HepG2 (cell line): ENCODE data around the gene GLI3. TPM values are rescaled to one million over a fixed set of nuclear protein-coding genes. Genes with fewer than 3 reads are reported as not detected.

Experiments
- ATAC-seq: fragments of 200-7000 bp; cut with Tn5 transposase; 3 replicates; pipeline ENCODE4 v1.9.1; 2020; ENCODE audit warnings: mild to moderate bottlenecking, moderate library complexity
- BruUV-seq: library from RNA; stranded (reverse); fragments of 400-500 nt; replicated peaks from 2 replicates; lab custom pipeline; 2021; lab: Mats Ljungman, UMichigan
- CTCF ChIA-PET: fragments of 300-600 bp; formaldehyde crosslinking; extraction: SDS; loops from one replicate; lab custom pipeline; 2021; ENCODE audit warnings: low total read pairs, inconsistent platforms, low intra/inter-chr PET ratio; lab: Yijun Ruan, JAX
- POLR2A ChIA-PET: fragments of 350-600 bp; sonication (Branson Sonifier 250); formaldehyde crosslinking; loops from one replicate; lab custom pipeline; 2020; ENCODE audit warnings: antibody characterized with exemption, inconsistent platforms; lab: Yijun Ruan, JAX
- DNase-seq: peaks from one replicate; pipeline ENCODE4 v3.0.0-alpha.2; 2015; ENCODE audit warnings: low spot score
- FAIRE-seq: peaks from 3 replicates; lab custom pipeline; 2011; peaks lifted over from hg19 to GRCh38; lab: Jason Lieb, UNC
- H2AFZ ChIP-seq: one replicate; pipeline ENCODE4 v1.6.1; 2011; ENCODE audit warnings: low read length, inconsistent platforms
- H3K27ac ChIP-seq: fragments of 300-600 bp; 3 replicates; pipeline ENCODE4 v1.8.0; 2011; ENCODE audit warnings: mixed run types, mild to moderate bottlenecking, mixed read lengths, low read length, inconsistent platforms; ENCODE audit not compliant: insufficient read depth; ENCODE audit errors: extremely low read length
- H3K27me3 ChIP-seq, 2 experiments: fragments of 200-600 bp in 1 of 2; 2 replicates in 1 of 2; 3 replicates in 1 of 2; pipeline versions ENCODE4 v1.6.0 to v1.8.0; 2011; ENCODE audit warnings: low read length in 2 of 2, mild to moderate bottlenecking in 2 of 2, moderate library complexity in 2 of 2, inconsistent platforms in 1 of 2; ENCODE audit not compliant: insufficient read depth in 2 of 2, control insufficient read depth in 1 of 2
- H3K36me3 ChIP-seq, 2 experiments: fragments of 200-600 bp in 1 of 2; replicated peaks in 1 of 2; 2 replicates in 1 of 2; 3 replicates in 1 of 2; pipeline versions ENCODE4 v1.5.1 to v1.8.0; 2011; ENCODE audit warnings: low read length in 2 of 2, inconsistent platforms in 1 of 2; ENCODE audit not compliant: insufficient read depth in 2 of 2, control insufficient read depth in 1 of 2
- H3K4me1 ChIP-seq: 2 replicates; pipeline ENCODE4 v1.5.1; 2012; ENCODE audit warnings: low read length, inconsistent platforms; ENCODE audit not compliant: insufficient read depth
- H3K4me2 ChIP-seq: 2 replicates; pipeline ENCODE4 v1.6.0; 2011; ENCODE audit warnings: low read depth, low read length, inconsistent platforms
- H3K4me3 ChIP-seq, 3 experiments: fragments of 200-600 bp in 1 of 3; sonication (generic), shearing (Covaris generic) in 1 of 3; replicated peaks in 1 of 3; 2 replicates each; pipeline ENCODE4 v1.5.1; 2011 to 2016; ENCODE audit warnings: low read length in 3 of 3, inconsistent platforms in 2 of 3, low read depth in 2 of 3, mild to moderate bottlenecking in 2 of 3, control low read depth in 1 of 3, mixed read lengths in 1 of 3; ENCODE audit not compliant: insufficient read depth in 1 of 3
- H3K79me2 ChIP-seq: one replicate; pipeline ENCODE4 v1.6.1; 2011; ENCODE audit warnings: low read length, inconsistent platforms; ENCODE audit not compliant: insufficient read depth
- H3K9ac ChIP-seq: 2 replicates; pipeline ENCODE4 v1.6.0; 2011; ENCODE audit warnings: mild to moderate bottlenecking, low read depth, low read length, inconsistent platforms; ENCODE audit not compliant: insufficient read depth
- H3K9me3 ChIP-seq: 2 replicates; pipeline ENCODE4 v1.5.1; 2012; ENCODE audit warnings: mild to moderate bottlenecking, low read length
- H4K20me1 ChIP-seq: 2 replicates; pipeline ENCODE4 v1.6.0; 2011; ENCODE audit warnings: inconsistent platforms, mild to moderate bottlenecking, low read length, moderate library complexity; ENCODE audit not compliant: insufficient read depth
- CCDC6 ChIP-seq: sonication (generic); formaldehyde crosslinking; IDR thresholded peaks from 2 replicates; pipeline ENCODE4 v1.8.1; 2022; ENCODE audit warnings: mild to moderate bottlenecking, missing genetic modification reagents, moderate library complexity
- CENPT ChIP-seq: sonication (generic); formaldehyde crosslinking; IDR thresholded peaks from 2 replicates; pipeline ENCODE4 v1.8.0; 2022; ENCODE audit warnings: low read depth, mild to moderate bottlenecking, moderate library complexity, missing genetic modification reagents
- FIP1L1 ChIP-seq: fragments of 200-400 bp; formaldehyde crosslinking; IDR thresholded peaks from 2 replicates; pipeline ENCODE4 v1.6.1; 2018; ENCODE audit warnings: low read depth, mild to moderate bottlenecking, low read length, moderate library complexity, borderline replicate concordance; ENCODE audit not compliant: insufficient read depth
- HOXA9 ChIP-seq: sonication (generic); formaldehyde crosslinking; IDR thresholded peaks from 2 replicates; pipeline ENCODE4 v1.8.1; 2022; ENCODE audit warnings: missing genetic modification reagents, mild to moderate bottlenecking, moderate library complexity, borderline replicate concordance
- REPIN1 ChIP-seq: sonication (generic); formaldehyde crosslinking; IDR thresholded peaks from 2 replicates; pipeline ENCODE4 v1.8.0; 2022; ENCODE audit warnings: missing genetic modification reagents, low read depth, mild to moderate bottlenecking, borderline replicate concordance
- ZFP90 ChIP-seq: sonication (generic); formaldehyde crosslinking; IDR thresholded peaks from 2 replicates; pipeline ENCODE4 v1.8.0; 2022; ENCODE audit warnings: missing genetic modification reagents, mild to moderate bottlenecking, inconsistent platforms, borderline replicate concordance
- WGBS: methylation state at CpG from one replicate; pipeline ENCODE4 v1.1.6; 2017; ENCODE audit warnings: low lambda C conversion rate; 5-methylcytosine and 5-hydroxymethylcytosine counted together
- in situ Hi-C: cut with HindIII; loops from 2 replicates; pipeline ENCODE4 v1.10.0; 2017; ENCODE audit warnings: low pct_unique_long_range_greater_than_20kb; ENCODE audit not compliant: extremely low pct_ligation_motif_present
- intact Hi-C: fragments of 100-400 bp; cut with micrococcal nuclease; formaldehyde crosslinking; loops from one replicate; pipeline ENCODE4 v1.10.0; 2022; ENCODE audit not compliant: unreplicated experiment
- polyA plus RNA-seq, 8 experiments: library from polyadenylated mRNA; depleted of rRNA in 3 of 8; stranded (reverse) in 7 of 8; unstranded in 1 of 8; fragments of >200 nt; fragmentation: Illumina TruSeq in 4 of 8; extraction: Trizol in 4 of 8; gene quantifications; 2 replicates each; pipeline versions ENCODE4 v1.2.1 to v1.2.3, GENCODE V29; 2011 to 2016; ENCODE audit warnings: low read depth in 4 of 8, missing spikeins in 1 of 8, mixed read lengths in 1 of 8; ENCODE audit not compliant: insufficient read depth in 1 of 8
- total RNA-seq, 5 experiments: library from RNA; depleted of rRNA; stranded (reverse); fragments of >200 nt; fragmentation: Illumina TruSeq; extraction: Trizol; gene quantifications; 2 replicates each; pipeline ENCODE4 v1.2.3, GENCODE V29; 2016; ENCODE audit warnings: low read depth in 1 of 5
- TF ChIP-seq, protein P1 (sequence below): sonication (generic); formaldehyde crosslinking; IDR thresholded peaks from 2 replicates; pipeline ENCODE4 v1.5.0; 2020; ENCODE audit warnings: missing genetic modification reagents, mild to moderate bottlenecking, borderline replicate concordance
- TF ChIP-seq, protein P2 (sequence below): sonication (generic); formaldehyde crosslinking; IDR thresholded peaks from 2 replicates; pipeline ENCODE4 v1.5.0; 2020; ENCODE audit warnings: missing genetic modification reagents

The GLI3 gene
- total and polyA plus RNA-seq, 2 of the 13 experiments (the other 11 are each of a cell fraction or from before 2014, with no cell fraction given) = not detected

DNA sequence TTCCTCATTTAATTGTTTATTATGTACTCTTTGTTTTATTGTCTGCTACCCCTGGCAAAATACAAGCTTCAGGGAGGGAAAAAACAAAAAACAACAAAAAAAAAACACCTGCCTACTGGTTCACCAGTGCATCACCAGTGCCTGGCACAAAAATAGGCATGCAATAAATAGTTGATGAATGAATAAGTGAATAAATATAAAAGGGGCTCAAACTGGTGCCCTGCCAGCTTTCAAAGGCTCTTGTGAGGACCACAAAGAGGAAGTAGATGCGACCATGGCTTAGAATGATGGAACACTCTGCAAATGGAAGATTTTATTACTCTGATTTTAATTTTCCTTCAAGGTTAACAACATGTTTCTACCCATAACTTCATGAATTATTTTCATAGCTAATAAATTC is 321.1 kb downstream of the GLI3 start:
- Histone ChIP-seq H3K4me2 (no peak overlapping the region), H3K9me3 (no peaks in the 10 kb centered on the region), H3K27me3 (0 out of 5 replicates have a peak, but pooled peaks cover 0 to 4% of the 10 kb centered on the region in 2 experiments), H3K4me3 (no peak overlapping the region), H3K9ac (no peak overlapping the region), H3K79me2 (no peaks in the 10 kb centered on the region), H3K27ac (no peak overlapping the region), H4K20me1 (no peaks in the 10 kb centered on the region), H2AFZ (no peak overlapping the region), H3K4me1 (no peaks in the 10 kb centered on the region), H3K36me3 (no peaks in the 10 kb centered on the region)
- TF ChIP-seq ZFP90 (CRISPR knock-in tag) (no peak), CENPT (no peak), REPIN1 (no peak), FIP1L1 (no peak), HOXA9 (CRISPR knock-in tag) (no peak), CCDC6 (CRISPR knock-in tag) (no peak)
- TF ChIP-seq, protein P1, sequence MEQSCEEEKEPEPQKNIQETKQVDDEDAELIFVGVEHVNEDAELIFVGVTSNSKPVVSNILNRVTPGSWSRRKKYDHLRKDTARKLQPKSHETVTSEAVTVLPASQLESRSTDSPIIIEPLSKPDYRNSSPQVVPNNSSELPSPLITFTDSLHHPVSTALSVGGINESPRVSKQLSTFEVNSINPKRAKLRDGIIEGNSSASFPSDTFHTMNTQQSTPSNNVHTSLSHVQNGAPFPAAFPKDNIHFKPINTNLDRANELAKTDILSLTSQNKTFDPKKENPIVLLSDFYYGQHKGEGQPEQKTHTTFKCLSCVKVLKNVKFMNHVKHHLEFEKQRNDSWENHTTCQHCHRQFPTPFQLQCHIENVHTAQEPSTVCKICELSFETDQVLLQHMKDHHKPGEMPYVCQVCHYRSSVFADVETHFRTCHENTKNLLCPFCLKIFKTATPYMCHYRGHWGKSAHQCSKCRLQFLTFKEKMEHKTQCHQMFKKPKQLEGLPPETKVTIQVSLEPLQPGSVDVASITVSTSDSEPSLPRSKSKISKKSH (CRISPR knock-in tag) = no peak
- TF ChIP-seq, protein P2, sequence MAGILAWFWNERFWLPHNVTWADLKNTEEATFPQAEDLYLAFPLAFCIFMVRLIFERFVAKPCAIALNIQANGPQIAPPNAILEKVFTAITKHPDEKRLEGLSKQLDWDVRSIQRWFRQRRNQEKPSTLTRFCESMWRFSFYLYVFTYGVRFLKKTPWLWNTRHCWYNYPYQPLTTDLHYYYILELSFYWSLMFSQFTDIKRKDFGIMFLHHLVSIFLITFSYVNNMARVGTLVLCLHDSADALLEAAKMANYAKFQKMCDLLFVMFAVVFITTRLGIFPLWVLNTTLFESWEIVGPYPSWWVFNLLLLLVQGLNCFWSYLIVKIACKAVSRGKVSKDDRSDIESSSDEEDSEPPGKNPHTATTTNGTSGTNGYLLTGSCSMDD (CRISPR knock-in tag) = no peak
- no peak for ATAC-seq
- DNase-seq = no peak
- intact Hi-C loops (no loop called here), in situ Hi-C loops (no loop called here)
- FAIRE-seq = no peak
- BruUV-seq = no TSS peak
- WGBS = 6% methylated on average over 1 of the region's 1 CpG
- ChIA-PET POLR2A (no interaction called here), CTCF (no interaction called here)
